ENCODE measurements around the gene CHST14.
A peak's percentile ranks its signal among the peaks of the same experiment; 100 is the strongest.
"Not testable (repeated sequence)": the region's sequence is repeated elsewhere in the genome, so short reads cannot be mapped to it uniquely, and the experiment has no call there.

CHST14 gene

DNA sequence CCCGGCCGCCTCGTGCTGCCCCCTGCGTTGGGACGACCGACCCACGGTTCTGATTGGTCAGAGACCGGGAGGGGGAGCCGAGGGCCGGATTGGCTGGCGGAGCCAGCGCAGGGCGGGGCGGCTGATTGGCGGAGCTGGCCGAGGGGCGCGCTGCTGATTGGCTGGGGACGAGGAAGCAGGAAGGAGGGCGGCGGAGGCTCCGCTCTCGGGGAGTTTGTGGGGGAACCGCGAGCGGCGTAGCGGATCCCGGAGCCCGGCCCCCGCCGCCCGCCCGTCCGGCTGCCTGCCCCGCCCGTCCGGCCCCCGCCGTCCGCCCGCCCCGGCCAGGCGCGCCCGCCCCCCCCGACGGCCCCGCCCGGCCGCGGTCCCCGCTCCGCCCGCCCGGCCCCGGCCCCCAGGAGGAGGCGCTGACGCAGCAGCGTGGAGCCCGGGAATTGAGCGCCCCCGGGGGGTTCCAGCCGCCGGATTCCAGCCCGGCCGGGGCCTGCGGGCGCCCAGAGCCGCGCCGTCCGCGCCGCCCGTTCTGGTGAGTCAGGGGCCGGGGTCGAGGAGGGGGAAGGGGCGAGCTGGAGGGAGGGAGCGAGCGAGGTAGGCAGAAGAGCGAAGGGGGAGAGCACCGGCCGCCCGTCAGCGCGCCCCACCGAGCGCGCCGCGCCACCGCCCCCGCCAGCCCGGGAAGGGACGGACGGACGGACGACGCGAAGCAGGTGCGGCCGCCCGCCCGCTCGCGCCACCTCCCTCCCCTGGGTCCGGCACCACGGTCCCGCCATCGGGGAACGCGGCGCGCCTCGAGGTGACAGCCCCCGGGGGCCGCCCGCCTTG, 29.8 kb upstream of the CHST14 start, which contains the start of gene BAHD1:
Gene BAHD1 (plus strand): TSS at position 211 of the 822 bp plus-strand sequence. CDS start 17,512 bp downstream, outside the sequence.
- peak; percentile 92 for DNase-seq (ENCODE audit: low read depth)

DNA sequence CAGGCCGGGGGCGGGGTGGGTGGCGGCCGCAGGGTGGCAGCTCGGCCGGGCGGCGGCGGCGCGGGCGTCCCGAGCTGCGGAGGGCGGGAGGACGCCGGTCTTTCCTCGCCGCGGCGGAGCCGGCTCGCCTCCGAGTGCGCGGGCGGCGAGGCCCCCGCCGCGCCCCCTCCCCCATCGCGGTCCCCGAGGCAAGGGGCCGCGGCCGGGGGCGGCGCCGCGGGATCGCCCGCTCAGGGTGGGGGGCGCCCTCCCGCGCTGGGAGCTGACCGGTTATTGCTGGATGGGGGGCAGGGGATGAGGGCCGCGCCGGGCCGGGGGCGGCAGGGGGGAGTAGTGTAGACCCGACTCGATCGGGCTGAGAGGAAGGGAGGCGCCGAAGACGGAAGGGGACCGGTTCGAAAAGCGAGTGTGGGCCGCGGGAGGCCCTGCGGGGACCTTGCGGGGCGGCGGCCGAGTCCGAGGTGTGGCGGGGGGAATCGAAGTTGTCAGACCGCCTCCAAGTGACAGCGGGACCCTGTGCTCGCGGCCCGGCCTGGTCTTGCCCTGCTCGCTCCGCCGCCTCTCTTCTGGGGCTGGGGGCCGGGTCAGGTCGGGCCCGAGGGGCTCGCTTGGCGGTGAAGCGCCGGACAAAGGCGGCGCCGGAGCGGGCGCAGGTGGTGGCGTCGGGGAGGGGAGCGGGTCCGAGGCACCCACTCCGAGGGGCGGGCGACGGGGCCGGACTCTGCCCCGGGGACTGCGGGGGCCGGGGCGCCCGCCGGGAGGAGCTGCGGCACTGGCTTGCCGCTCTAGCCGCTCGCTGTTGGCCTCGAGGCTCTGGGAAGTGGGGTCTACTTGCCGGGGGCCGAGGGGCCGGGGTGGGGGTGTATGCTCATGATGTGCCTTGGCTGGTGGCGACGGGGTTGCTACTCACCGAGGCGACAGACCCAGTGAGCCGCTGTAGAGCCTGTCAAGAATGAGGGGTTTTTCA, 28.9 kb upstream of the CHST14 start:
- no peak for DNase-seq (ENCODE audit: low read depth)

GRCh38 chr15:40443255-40443654, 27.5 kb upstream of the CHST14 start:
- no peak for DNase-seq (ENCODE audit: low read depth)

GRCh38 chr15:40443846-40444245, 26.9 kb upstream of the CHST14 start:
- DNase-seq (ENCODE audit: low read depth), result no peak

GRCh38 chr15:40444736-40445135, 26.0 kb upstream of the CHST14 start:
- DNase-seq (ENCODE audit: low read depth), result no peak

DNA sequence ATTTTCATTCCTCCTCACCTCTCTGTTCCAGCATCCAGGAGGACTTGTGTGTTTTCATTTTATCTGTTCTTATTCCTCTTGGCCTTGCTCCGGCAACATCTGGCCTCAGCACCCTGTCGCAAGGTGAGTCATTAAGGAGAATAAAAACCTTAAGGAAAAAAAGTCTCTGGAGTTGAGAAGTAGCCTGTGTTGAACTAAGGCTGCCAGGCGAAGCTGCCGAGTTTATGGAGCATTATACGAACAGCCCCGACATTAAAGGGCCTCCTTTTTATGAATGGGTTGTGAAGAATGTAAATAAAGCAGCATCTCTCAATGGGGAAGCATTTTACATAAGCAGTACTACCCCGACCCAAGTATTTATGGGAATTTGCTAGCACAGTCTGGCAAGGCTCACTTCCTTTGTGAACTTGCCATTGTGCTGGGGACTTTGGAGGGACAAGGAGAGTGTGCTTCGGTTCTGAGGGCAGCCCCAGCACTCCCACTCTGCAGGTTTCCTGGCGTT, 25.3 kb upstream of the CHST14 start:
- no peak for DNase-seq (ENCODE audit: low read depth)

DNA sequence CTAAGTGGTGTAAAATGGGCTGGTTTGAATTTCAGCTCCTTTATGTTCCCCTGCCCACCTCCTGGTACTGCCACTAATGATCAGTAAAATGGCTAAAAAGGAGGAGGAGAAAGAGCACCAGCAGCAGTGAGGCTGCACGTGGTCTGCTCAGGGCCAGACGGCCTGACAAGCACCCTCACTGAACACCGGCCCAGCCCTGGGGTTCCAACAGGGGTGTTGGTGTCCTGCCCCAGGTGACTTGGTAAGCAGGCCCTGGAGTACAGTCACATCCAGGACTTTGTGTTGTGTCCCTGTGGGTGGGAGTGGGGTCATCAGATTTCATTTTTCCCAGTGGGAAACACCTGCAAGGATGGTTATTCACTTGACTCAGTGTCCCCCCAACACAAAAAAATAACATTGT, 24.6 kb upstream of the CHST14 start:
- no peak for DNase-seq (ENCODE audit: low read depth)

DNA sequence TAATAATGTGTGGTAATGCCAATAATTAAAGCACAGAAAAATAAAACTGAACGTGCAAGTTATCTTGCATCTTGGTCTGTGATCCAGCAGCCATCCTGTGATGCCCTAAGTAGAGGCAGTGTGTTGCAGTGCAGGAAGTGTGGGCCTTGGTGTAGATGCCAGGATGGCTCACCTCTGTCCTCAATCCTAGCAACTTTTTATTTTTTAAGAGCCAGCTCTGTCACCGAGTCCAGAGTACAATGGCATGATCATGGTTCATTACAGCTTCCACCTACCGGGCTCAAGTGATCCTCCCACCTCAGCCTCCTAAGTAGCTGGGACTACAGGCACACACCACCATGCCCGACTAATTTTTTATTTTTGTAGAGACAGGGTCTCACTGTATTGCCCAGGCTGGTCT, 22.4 kb upstream of the CHST14 start:
- no peak for DNase-seq (ENCODE audit: low read depth)

- no peak for DNase-seq (ENCODE audit: low read depth)
Measured at GRCh38 chr15:40449275-40449674, 21.5 kb upstream of the CHST14 start.

GRCh38 chr15:40450047-40450446, 20.7 kb upstream of the CHST14 start:
- DNase-seq (ENCODE audit: low read depth), result no peak

GRCh38 chr15:40451527-40452158, 19.1 kb upstream of the CHST14 start:
- DNase-seq (ENCODE audit: low read depth), result no peak

- DNase-seq (ENCODE audit: low read depth), result no peak
Measured at GRCh38 chr15:40452296-40453090, 18.3 kb upstream of the CHST14 start.

- DNase-seq (ENCODE audit: low read depth), result not testable (repeated sequence)
Measured at GRCh38 chr15:40453941-40454340, 16.8 kb upstream of the CHST14 start.

- DNase-seq (ENCODE audit: low read depth), result no peak
Measured at GRCh38 chr15:40454904-40455391, 15.8 kb upstream of the CHST14 start.

GRCh38 chr15:40456299-40456712, 14.5 kb upstream of the CHST14 start:
- DNase-seq (ENCODE audit: low read depth), result no peak

DNA sequence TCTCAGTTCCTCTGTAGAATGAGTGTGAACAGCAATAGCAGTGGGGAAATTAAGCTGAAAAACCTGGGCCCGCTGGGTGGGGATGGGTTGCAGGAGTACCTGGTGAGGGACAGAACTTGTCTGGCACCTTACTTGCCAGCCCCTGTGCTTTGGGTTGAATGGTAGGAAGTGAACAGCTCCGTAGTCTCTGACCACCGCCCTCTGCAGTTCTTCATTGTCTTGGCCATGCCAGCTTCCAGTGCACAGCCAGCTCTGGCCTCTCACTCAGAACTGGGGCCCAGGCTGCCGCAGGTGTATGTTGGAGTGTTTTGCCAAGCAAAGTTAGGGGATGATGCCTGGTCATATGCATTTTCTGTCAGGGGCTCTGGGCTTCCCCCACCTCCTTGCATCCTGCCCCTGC, 14.0 kb upstream of the CHST14 start:
- DNase-seq (ENCODE audit: low read depth), result no peak

DNA sequence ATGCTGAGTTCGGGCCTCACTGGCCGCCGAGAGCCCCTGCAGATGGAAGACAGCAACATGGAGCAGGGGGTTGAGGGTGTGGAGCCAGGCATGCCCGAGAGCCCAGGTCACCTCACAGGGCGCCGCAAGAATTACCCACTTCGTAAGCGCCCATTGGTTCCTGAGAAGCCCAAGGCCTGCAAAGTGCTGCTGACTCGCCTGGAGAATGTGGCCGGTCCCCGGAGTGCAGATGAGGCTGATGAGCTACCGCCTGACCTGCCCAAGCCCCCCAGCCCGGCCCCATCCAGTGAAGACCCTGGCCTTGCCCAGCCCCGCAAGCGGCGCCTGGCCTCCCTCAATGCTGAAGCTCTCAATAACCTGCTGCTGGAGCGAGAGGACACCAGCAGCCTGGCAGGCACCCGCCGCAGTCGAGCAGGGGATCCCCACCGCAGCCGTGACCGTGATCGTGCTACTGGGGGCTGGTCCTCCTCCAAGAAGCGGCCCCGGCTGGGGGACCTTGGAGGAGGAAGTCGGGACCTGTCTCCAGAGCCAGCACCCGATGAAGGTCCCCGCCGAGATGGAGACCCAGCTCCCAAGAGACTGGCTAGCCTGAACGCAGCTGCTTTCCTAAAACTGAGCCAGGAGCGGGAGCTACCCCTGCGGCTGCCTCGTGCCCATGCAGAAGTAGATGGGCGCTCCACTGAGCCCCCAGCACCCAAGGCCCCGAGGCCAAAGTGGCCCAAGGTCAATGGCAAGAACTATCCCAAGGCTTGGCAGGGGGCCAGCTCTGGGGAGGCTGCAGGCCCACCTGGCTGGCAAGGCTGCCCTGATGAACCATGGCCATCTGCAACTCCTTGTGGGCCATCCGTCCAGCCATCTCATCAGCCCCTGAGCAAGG, 12.1 kb upstream of the CHST14 start:
- DNase-seq (ENCODE audit: low read depth), result no peak

DNA sequence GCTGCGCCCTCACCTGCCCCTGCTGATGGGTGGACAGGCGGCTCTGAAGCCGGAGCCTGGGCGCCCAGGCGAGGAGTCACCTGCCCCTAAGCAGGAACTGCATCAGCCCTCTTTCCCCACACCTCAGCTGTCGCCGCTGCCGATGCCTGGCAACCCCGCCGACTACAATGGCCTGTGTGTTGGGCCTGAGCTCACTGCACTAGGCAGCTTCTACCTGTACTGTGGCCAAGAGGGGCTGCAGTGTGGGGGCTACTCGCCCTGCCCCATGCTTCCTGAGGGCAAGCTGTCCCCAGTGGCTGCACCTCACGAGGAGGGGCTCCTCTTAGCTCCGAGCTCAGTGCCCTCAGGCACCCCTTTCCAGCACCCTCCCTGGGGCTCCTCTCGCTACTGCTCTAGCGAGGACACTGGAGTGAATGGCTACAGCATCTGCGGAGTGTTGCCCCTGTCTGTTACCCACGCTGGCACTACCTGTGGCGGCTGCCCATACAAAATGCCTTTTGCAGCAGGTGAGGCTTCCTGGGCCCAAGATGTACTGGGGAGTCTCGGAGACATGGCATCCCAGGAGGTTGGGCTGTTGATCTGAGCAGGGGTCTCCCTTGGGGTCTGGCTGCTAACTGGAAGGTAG, 11.3 kb upstream of the CHST14 start:
- no peak for DNase-seq (ENCODE audit: low read depth)

DNA sequence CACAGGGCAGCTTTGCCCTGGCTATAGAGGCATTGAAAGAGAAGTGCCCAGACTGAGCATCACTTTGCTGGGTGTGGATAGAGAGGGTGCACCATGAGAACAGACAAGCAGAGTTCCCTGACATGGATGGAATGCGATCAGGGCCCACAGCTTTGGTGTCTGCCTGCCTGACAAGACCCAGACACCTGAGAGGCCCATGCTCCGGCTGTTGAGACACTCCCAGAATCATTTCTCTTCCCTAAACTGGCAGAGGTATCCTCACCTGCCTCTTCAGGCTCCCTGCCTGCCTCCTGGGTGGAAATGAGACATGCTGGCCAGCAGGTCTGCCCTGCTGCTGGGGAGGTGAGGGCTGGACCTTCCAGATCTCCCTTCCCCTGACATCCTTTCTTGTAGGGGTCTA, 10.4 kb upstream of the CHST14 start:
- no peak for DNase-seq (ENCODE audit: low read depth)

DNA sequence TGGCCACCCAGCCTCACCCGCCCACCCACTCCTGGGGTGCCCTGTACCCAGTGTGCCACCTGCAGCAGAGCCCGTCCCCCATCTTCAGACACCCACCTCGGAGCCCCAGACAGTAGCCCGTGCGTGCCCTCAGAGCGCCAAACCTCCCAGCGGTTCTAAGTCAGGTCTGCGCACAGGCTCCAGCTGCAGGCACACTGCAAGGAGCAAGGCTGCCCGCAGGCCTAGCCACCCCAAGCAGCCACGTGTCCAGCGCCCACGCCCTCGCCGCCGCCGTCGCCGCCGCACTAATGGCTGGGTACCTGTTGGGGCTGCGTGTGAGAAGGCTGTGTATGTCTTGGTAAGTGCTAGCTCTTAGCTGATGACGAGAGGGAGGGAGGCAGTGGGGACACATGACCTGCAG, 8.8 kb upstream of the CHST14 start:
- DNase-seq (ENCODE audit: low read depth), result no peak

Data from activated T-helper 9 cell treated with anti-CD3 and anti-CD28 coated beads, Interleukin-2, amount 50 U/mL, for 16 hours (primary cell).